Activated CD8-positive, alpha-beta memory T cell treated with anti-CD3 and anti-CD28 coated beads, Interleukin-2, amount 10 ng/mL, durations not matched to agents 7 days and 5 days (primary cell): ENCODE data around the gene ADGRG3. TPM values are rescaled to one million over a fixed set of nuclear protein-coding genes. Genes with fewer than 3 reads are reported as not detected.

Experiments used
- ATAC-seq: fragments of 150-1000 bp; cut with Tn5 transposase; one replicate; pipeline ENCODE4 v1.10.0; 2021; ENCODE audit warnings: moderate library complexity
- CTCF ChIA-PET: fragments of 350-600 bp; sonication (Branson Sonifier 250); formaldehyde crosslinking; loops from one replicate; lab custom pipeline; 2021; ENCODE audit warnings: antibody characterized with exemption; lab: Charles Lee
- DNase-seq: peaks from one replicate; pipeline ENCODE4 v3.0.0-alpha.2; 2020
- H3K27ac Mint-ChIP-seq: one replicate; pipeline ENCODE4 v1.8.0; 2021; ENCODE audit warnings: mild to moderate bottlenecking, mixed read lengths
- H3K27me3 Mint-ChIP-seq: one replicate; pipeline ENCODE4 v1.8.0; 2021; ENCODE audit warnings: mixed read lengths
- H3K36me3 Mint-ChIP-seq: one replicate; pipeline ENCODE4 v1.8.0; 2021; ENCODE audit warnings: mild to moderate bottlenecking, mixed read lengths
- H3K4me1 Mint-ChIP-seq: one replicate; pipeline ENCODE4 v1.8.0; 2021; ENCODE audit warnings: mixed read lengths
- H3K4me3 Mint-ChIP-seq: one replicate; pipeline ENCODE4 v1.8.0; 2021; ENCODE audit warnings: mild to moderate bottlenecking, moderate library complexity, mixed read lengths
- H3K9me3 Mint-ChIP-seq: one replicate; pipeline ENCODE4 v1.8.0; 2022; ENCODE audit warnings: low read depth, mixed read lengths
- total RNA-seq, 2 experiments: library from RNA; stranded (reverse); gene quantifications; one replicate each; pipeline ENCODE4 v1.2.3, GENCODE V29; 2021

The ADGRG3 gene
- total RNA-seq, 2 experiments from 2014 or later = not detected

DNA sequence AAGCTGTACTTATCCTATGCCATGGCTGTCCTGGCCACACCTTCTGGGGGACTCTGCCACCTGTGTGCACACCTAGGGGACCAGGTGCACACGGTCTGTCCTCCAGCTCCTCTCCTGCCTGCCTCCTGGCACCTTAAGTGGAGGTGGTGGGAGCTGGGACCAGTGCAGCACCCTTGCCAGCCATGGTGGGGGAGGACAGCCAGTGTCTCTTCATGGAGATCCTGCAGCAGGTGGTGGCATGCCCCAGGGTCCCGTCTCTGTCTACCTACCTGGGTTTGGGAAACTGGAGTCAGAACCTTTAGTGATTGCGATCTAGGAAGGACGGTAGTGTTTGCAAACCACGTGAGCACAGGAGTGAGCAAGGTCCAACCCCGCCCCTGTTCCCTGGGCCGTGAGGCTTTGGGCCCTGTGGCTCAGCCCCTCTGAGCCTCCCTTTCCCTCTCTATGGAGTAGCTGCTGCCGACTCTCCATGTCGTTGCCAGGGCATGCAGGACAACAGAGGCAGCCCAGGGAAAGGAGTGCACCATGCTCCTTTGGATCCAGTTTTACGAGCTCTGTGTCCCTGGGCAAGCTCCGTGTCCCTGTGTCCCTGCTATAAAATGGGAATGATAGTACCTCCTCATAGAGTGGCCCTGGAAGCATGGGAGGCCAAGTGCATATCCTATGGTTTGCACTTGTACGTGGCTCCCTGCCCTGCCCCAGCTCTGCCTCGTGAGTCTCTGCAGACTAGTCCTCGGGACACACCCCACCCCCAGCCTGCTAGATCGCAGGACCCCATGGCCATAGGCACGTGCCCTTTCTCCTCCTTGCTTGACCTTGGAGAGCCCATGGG, 32.6 kb upstream of the ADGRG3 start:
- Mint-ChIP-seq H3K9me3 (no peaks in the 10 kb centered on the region), H3K4me3 (no peak overlapping the region), H3K36me3 (no peaks in the 10 kb centered on the region), H3K27ac (no peak overlapping the region), H3K27me3 (peaks cover 16% of the 10 kb centered on the region), H3K4me1 (no peaks in the 10 kb centered on the region)
- no peak for DNase-seq
- CTCF ChIA-PET = interaction anchor here (8.8 kb wide), 1 partner anchor 13 kb away, joined by 71 read pairs; no protein-coding TSS in a partner anchor
- no peak for ATAC-seq

DNA sequence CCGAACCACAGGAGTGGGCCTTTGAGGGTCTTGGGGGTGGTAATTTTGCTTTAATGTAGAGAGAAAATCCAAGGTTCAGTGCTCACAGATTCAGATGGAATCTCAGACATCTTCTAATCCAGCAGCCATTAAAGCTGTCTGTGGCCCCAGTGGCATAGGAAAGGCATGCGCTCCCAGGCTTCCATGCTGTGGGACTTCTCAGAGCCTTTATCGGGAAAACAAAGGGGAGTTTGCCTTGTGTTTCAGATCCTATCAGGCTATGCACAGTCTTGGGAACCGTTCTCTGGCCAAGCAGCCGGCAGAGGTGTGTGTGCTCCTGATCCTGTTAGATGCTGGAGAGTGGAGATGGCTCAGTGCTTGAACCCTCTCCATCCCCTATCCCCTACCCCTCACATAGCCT, 31.9 kb upstream of the ADGRG3 start:
- no peak overlapping the region for H3K4me3 Mint-ChIP-seq
- H3K4me1 Mint-ChIP-seq = no peaks in the 10 kb centered on the region
- DNase-seq (no peak), ATAC-seq (no peak)
- CTCF ChIA-PET = interaction anchor here (8.8 kb wide), 1 partner anchor 12 kb away, joined by 71 read pairs; no protein-coding TSS in a partner anchor
- peaks cover 14% of the 10 kb centered on the region for H3K27me3 Mint-ChIP-seq
- H3K27ac Mint-ChIP-seq = no peak overlapping the region
- H3K36me3 Mint-ChIP-seq = no peaks in the 10 kb centered on the region
- no peaks in the 10 kb centered on the region for H3K9me3 Mint-ChIP-seq

DNA sequence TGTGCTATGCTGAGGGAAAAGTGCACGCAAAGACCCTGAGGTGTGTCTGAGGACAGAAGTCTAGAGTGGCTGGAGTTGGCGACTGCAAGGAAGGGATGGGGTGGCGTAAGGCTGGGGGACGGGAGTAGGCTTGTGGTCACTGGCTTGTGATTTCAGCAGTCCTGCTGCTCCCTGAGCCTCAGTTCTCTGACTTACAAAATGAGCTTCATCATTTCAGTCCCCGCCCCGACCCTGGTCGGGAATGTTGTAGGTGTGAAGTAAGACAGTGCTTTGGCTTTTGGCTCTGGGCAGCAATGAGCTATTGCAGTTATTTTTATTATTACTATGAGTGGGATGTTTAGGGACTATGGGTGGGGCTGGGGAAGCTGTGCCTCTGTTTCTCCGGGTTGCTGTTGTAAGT, 31.1 kb upstream of the ADGRG3 start:
- Mint-ChIP-seq H3K9me3 (no peaks in the 10 kb centered on the region), H3K36me3 (no peaks in the 10 kb centered on the region), H3K4me1 (no peaks in the 10 kb centered on the region), H3K4me3 (no peak overlapping the region), H3K27me3 (peaks cover 14% of the 10 kb centered on the region), H3K27ac (no peak overlapping the region)
- ATAC-seq (no peak), DNase-seq (no peak)
- CTCF ChIA-PET = interaction anchor here (0.8 to 8.8 kb wide), 5 partner anchors 9 to 46 kb away, joined by 3 to 71 read pairs (median 3); partner anchors contain the start of gene ADGRG1

DNA sequence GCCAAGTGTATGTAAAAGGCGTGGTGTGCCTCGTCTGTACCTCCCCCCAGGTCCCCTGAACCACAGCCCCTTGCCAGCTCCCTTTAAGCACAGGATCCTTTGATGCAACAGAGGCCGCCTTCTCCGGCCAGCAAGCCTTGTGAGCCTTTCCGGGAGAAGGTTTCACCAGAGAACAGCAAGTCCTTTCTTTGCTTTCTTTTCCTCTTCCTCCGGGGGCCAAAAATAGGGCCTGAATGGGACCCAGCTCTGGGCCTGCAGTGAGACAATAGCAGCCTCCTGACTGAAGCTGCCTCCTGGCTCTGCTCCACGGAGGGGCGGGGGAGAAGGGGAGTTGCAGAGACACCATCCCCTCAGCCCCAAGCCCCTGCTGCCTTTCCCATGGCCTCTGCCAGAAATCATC, 30.7 kb upstream of the ADGRG3 start:
- no peak for ATAC-seq
- Mint-ChIP-seq H3K27me3 (peaks cover 14% of the 10 kb centered on the region), H3K4me3 (no peak overlapping the region), H3K27ac (no peak overlapping the region), H3K9me3 (no peaks in the 10 kb centered on the region), H3K4me1 (no peaks in the 10 kb centered on the region), H3K36me3 (no peaks in the 10 kb centered on the region)
- DNase-seq = no peak
- CTCF ChIA-PET = interaction anchor here (0.8 to 8.8 kb wide), 7 partner anchors 9 to 98 kb away, joined by 3 to 71 read pairs (median 3); partner anchors contain the start of genes ADGRG1 and KATNB1

DNA sequence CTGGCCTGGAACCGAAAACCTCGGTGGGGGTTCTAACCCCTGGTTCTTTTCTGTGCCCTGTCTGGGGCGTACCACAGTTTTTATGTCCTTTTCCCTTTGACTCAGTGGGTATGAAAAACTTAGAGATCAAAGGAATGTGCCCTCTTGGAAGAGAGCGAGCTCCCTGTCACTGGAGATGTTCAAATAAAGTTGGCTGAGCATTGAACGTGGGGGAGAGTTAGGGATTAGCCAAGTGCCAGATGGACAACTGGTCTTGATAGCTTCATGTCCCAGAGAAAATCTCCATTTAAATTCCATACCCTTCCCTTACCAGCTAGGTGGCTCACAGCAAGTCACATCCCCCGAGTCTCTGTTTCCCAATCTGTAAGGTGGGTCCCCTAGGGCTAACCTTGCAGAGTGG, 30.1 kb upstream of the ADGRG3 start:
- DNase-seq = no peak
- H3K4me1 Mint-ChIP-seq = no peaks in the 10 kb centered on the region
- H3K27ac Mint-ChIP-seq = no peak overlapping the region
- no peaks in the 10 kb centered on the region for H3K9me3 Mint-ChIP-seq
- CTCF ChIA-PET = interaction anchor here (1.1 to 8.8 kb wide), 5 partner anchors 10 to 98 kb away, joined by 3 to 71 read pairs (median 4); partner anchors contain the start of gene KATNB1
- no peak for ATAC-seq
- no peak overlapping the region for H3K4me3 Mint-ChIP-seq
- peaks cover 14% of the 10 kb centered on the region for H3K27me3 Mint-ChIP-seq
- H3K36me3 Mint-ChIP-seq = no peaks in the 10 kb centered on the region

DNA sequence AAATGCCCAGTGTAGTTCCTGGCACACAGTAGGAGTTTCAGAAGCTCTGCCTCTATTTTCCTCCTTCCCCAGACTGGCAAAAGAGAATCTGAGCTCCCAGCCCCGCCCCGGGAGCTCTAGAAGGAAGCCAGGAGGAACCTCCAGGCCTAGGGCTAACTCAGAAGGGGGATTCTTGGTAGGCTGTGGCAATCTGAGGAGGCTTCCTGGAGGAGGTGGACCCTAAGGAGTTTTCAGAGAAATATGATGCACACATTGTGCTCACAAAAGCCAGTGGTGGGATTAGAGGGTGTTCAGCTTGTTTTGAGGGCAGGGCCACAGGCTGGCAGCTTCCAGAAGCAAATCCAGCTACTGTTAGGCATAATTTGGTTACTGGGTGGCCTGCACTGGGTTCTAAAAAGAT, 29.7 kb upstream of the ADGRG3 start:
- Mint-ChIP-seq H3K9me3 (no peaks in the 10 kb centered on the region), H3K36me3 (no peaks in the 10 kb centered on the region), H3K4me1 (no peaks in the 10 kb centered on the region), H3K4me3 (no peak overlapping the region), H3K27ac (no peak overlapping the region), H3K27me3 (peaks cover 14% of the 10 kb centered on the region)
- no peak for ATAC-seq
- no peak for DNase-seq
- CTCF ChIA-PET = interaction anchor here (1.1 to 8.8 kb wide), 6 partner anchors 10 to 97 kb away, joined by 3 to 71 read pairs (median 4); partner anchors contain the start of gene KATNB1

- ATAC-seq (no peak), DNase-seq (no peak)
- Mint-ChIP-seq H3K4me1 (no peaks in the 10 kb centered on the region), H3K4me3 (no peak overlapping the region), H3K36me3 (no peaks in the 10 kb centered on the region), H3K27ac (no peak overlapping the region), H3K27me3 (peaks cover 14% of the 10 kb centered on the region), H3K9me3 (no peaks in the 10 kb centered on the region)
- CTCF ChIA-PET = interaction anchor here (0.8 to 8.8 kb wide), 7 partner anchors 9 to 1090 kb away, joined by 3 to 71 read pairs (median 5); no protein-coding TSS in a partner anchor
These were observed 28.8 kb upstream of the ADGRG3 start for GRCh38 chr16:57639172-57639887.

DNA sequence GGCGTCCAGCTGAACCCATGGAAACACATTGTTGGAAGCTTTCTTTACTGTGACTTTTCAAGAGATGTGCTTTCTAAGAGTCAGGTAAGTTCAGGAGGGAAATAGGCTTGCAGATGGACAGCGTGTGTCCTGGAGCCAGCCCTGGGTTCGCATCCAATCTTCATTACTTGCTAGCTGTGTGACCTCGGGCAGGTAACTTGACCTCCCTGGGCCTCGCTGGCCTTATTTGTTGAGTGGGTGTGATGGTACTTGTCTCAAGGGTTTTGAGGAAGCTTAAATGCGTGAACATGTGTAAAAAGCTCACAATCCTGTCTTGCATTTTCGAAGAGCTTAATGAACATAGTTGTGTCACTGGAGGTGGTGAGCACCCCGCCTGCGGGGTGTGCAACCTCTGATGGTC, 27.9 kb upstream of the ADGRG3 start:
- Mint-ChIP-seq H3K4me1 (no peaks in the 10 kb centered on the region), H3K27ac (no peak overlapping the region), H3K27me3 (peaks cover 14% of the 10 kb centered on the region), H3K36me3 (no peaks in the 10 kb centered on the region), H3K9me3 (no peaks in the 10 kb centered on the region), H3K4me3 (no peak overlapping the region)
- ATAC-seq = no peak
- CTCF ChIA-PET = interaction anchor here (0.8 to 8.8 kb wide), 4 partner anchors 8 to 1091 kb away, joined by 5 to 71 read pairs (median 16); no protein-coding TSS in a partner anchor
- DNase-seq = no peak

DNA sequence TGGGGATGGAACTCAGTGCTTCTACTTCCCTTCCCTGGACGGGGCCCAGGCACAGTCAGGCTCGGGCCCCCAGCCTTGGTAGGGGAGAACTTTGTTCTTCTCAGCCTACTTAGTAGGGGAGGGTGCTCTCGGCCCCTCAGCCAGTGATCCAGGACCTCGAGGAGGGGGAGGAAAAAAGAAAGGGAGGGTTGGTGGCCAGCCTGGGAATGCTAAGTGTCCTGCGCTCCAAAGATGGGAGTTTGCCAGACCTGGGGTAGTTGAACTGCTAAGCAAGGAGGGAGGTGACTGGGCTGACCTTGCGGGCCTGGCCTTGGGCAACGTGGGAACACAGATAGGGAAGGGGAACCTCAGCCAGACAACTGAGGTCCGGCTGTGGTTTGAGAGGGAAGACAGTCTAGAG, 27.5 kb upstream of the ADGRG3 start:
- ATAC-seq (no peak), DNase-seq (no peak)
- H3K27me3 Mint-ChIP-seq = peaks cover 14% of the 10 kb centered on the region
- H3K9me3 Mint-ChIP-seq = no peaks in the 10 kb centered on the region
- CTCF ChIA-PET = interaction anchor here (1.0 to 8.8 kb wide), 4 partner anchors 7 to 65 kb away, joined by 3 to 71 read pairs (median 16); no protein-coding TSS in a partner anchor
- no peak overlapping the region for H3K27ac Mint-ChIP-seq
- no peaks in the 10 kb centered on the region for H3K36me3 Mint-ChIP-seq
- H3K4me3 Mint-ChIP-seq = no peak overlapping the region
- H3K4me1 Mint-ChIP-seq = no peaks in the 10 kb centered on the region

DNA sequence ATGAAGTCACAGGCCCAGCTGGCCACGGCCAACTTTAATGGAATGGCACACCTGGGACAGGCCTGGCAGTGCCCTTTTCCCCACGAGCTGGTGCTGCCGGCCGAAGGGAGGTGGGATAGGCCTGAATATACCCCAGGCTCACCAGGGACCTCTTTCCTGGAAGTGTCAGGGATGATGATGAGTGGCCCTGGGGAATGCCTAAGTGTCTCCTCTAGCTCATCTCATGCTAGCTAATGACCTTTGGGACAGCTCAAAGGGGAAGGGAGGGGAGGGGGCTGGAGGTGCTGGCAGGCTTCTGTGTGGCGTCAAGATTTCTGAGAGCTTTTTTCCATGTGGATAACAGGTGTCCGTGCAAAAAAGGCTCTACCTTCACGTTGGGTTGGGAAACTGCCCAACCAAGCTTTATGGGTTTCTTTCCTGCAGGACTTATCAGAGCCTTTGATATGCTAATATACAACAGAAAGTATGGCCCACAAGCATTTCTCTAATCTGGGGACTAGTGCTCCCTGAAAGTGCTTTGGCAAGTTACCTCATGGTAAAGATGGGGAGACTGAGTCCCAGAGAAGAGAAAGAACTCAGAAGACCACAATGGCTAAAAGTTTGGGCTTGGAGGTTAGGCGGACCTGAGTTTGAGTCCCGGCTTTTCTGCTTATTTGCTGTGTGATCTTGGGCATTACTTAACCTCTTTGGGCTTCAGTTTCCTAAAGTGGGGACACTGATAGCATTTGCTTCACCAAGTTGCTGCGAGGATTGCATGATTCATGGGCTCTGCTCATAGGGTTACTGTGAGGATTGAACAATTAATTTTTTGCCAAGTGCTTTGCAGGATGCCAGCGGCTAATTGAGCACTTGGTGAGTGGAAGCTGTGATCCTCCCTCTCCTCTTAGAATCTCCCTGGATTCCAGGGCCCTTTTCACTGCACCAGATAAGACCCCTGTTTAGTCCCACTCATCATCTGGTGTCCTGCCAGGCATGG, 25.7 kb upstream of the ADGRG3 start:
- no peak for DNase-seq
- Mint-ChIP-seq H3K9me3 (no peaks in the 10 kb centered on the region), H3K4me1 (peaks cover 7% of the 10 kb centered on the region), H3K27ac (no peak overlapping the region), H3K4me3 (no peak overlapping the region), H3K27me3 (peaks cover 8% of the 10 kb centered on the region), H3K36me3 (no peaks in the 10 kb centered on the region)
- ATAC-seq = no peak
- CTCF ChIA-PET = interaction anchor here (0.8 to 2.4 kb wide), 4 partner anchors 40 to 66 kb away, joined by 3 to 15 read pairs (median 6); no protein-coding TSS in a partner anchor

- ATAC-seq = no peak
These were observed 24.8 kb upstream of the ADGRG3 start for GRCh38 chr16:57643147-57643874.

DNA sequence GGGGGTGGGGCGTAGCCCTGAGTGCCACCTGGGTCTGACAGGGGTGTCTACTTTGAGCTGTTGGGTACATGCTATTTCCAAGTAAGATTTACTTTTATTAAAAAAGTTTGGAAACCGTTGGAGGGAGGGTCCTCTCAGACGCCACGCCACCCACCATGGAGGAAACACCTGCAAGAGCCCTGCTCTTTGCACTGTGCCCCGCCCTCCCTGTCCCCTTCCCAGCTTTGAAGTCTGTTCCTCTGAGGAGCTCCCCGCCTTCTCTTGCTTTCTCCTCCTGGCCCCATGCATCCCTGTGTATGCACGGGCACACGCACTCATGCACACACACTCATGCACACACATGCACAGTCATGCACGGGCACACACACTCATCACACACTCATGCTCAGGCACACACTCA, 24.2 kb upstream of the ADGRG3 start:
- Mint-ChIP-seq H3K4me1 (peaks cover 22% of the 10 kb centered on the region), H3K27me3 (peaks cover 2% of the 10 kb centered on the region), H3K4me3 (no peak overlapping the region), H3K36me3 (no peaks in the 10 kb centered on the region), H3K27ac (no peak overlapping the region), H3K9me3 (no peaks in the 10 kb centered on the region)
- no peak for DNase-seq
- CTCF ChIA-PET = interaction anchor here (0.7 to 2.2 kb wide), 6 partner anchors 9 to 92 kb away, joined by 3 to 8 read pairs (median 4); partner anchors contain the start of gene KATNB1
- no peak for ATAC-seq

More at GRCh38 chr16:57643147-57643874, 24.8 kb upstream of the ADGRG3 start:
- Mint-ChIP-seq H3K4me3 (no peak overlapping the region), H3K27ac (no peak overlapping the region), H3K9me3 (no peaks in the 10 kb centered on the region), H3K27me3 (peaks cover 4% of the 10 kb centered on the region), H3K36me3 (no peaks in the 10 kb centered on the region), H3K4me1 (peaks cover 16% of the 10 kb centered on the region)
- DNase-seq = no peak
- CTCF ChIA-PET = interaction anchor here (0.7 to 2.2 kb wide), 6 partner anchors 9 to 93 kb away, joined by 3 to 8 read pairs (median 4); partner anchors contain the start of gene KATNB1
